ENCODE measurements around the gene AMER3.

The AMER3 gene

DNA sequence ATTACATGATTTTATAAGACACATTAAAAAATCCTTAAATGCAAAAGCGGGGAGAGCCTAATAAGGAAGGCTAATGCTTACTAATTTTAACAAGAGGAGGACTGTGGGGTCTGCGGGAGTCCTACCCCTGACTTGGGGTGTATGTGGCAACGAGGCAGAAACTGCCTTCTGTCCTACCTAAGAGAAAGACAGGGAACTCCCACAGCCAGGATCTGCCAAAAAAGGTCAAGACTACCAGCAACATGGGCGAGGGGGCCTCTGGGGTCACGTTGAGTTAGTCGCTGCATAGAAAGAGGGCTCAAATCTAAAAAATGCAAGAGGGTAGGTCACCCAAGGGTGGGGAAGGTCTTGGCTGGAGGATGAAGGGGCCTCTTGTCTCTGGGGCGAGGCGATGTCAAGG, 529 bp upstream of the AMER3 start:
- H3K27me3 ChIP-seq (ENCODE audit: control insufficient read depth, insufficient read depth, low read length): peaks cover 7% of the 10 kb centered on the region; the same call in 1 of the 2 replicates
- H3K4me1 ChIP-seq (ENCODE audit: control insufficient read depth, insufficient read depth, low read length): peaks cover 2% of the 10 kb centered on the region; the same call in 1 of the 2 replicates
- no peaks in the 10 kb centered on the region for H3K9me3 ChIP-seq (ENCODE audit: control insufficient read depth, insufficient read depth, low read length)
- H3K4me3 ChIP-seq (ENCODE audit: low read length): peak overlapping the region; percentile 80; the same call in 1 of the 2 replicates
- no peak overlapping the region for H3K27ac ChIP-seq (ENCODE audit: low read length)
- DNase-seq (ENCODE audit: low read depth, low spot score): no peak
- WGBS (ENCODE audit: insufficient coverage, insufficient read length): no CpG with 5 or more reads among the region's 8 CpGs
- no peaks in the 10 kb centered on the region for H3K36me3 ChIP-seq (ENCODE audit: control insufficient read depth, insufficient read depth, low read length)

DNA sequence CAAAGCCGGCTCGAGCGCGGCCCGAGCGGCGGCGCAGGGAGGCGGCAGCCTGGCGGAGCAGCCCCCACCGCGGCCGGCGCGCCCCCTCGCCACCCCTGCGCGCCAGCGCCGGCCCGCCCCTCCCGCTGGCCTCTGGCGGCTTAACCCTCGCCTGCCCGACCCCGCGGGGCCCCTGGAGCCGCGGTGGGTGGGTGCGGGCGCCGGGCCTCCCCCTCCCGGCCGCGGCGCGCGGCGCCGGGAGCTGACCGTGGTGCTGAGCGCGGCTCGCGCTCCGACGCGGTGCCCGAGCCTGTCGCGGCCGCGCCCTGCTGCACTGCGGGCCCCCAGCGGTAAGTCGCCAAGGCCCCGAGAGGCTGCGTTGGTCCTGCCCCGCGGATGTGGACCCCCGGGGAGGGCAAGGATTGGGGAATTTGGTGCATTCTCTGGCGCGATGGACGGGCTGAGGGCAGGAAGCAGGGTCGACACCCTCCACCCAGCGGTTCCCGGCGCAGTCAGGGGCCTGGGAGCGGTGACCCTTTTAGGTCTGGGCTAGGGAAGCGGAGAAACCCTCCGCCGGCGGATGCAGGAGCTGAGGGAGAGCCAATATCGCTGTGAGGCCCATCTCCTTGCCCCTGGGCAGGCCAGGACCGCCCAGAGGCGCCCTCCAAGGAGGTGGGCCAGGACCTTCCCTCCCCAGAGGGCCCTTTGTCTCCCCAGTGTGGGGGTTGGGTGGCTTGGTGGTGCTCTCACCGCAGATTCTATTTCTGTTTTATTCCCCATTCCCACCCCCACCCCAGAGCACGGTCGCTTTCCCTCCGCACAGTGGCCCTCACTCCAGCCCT, 923 bp downstream of the AMER3 start:
- peaks cover 7% of the 10 kb centered on the region; the same call in 1 of the 2 replicates for H3K27me3 ChIP-seq (ENCODE audit: control insufficient read depth, insufficient read depth, low read length)

GRCh38 chr2:130756874-130757668, 1.7 kb downstream of the AMER3 start:
- Histone ChIP-seq H3K27me3 (ENCODE audit: control insufficient read depth, insufficient read depth, low read length) (peaks cover 7% of the 10 kb centered on the region; the same call in 1 of the 2 replicates), H3K4me1 (ENCODE audit: control insufficient read depth, insufficient read depth, low read length) (peaks cover 2% of the 10 kb centered on the region; the same call in 1 of the 2 replicates), H3K36me3 (ENCODE audit: control insufficient read depth, insufficient read depth, low read length) (no peaks in the 10 kb centered on the region), H3K4me3 (ENCODE audit: low read length) (no peak overlapping the region; the same call in 1 of the 2 replicates), H3K9me3 (ENCODE audit: control insufficient read depth, insufficient read depth, low read length) (no peaks in the 10 kb centered on the region), H3K27ac (ENCODE audit: low read length) (no peak overlapping the region)
- DNase-seq (ENCODE audit: low read depth, low spot score): no peak
- no CpG with 5 or more reads among the region's 16 CpGs for WGBS (ENCODE audit: insufficient coverage, insufficient read length)

More for the DNA sequence above, 923 bp downstream of the AMER3 start:
- Histone ChIP-seq H3K27ac (ENCODE audit: low read length) (no peak overlapping the region), H3K4me3 (ENCODE audit: low read length) (peak overlapping the region; percentile 80), H3K4me1 (ENCODE audit: control insufficient read depth, insufficient read depth, low read length) (peaks cover 2% of the 10 kb centered on the region; the same call in 1 of the 2 replicates), H3K9me3 (ENCODE audit: control insufficient read depth, insufficient read depth, low read length) (no peaks in the 10 kb centered on the region), H3K36me3 (ENCODE audit: control insufficient read depth, insufficient read depth, low read length) (no peaks in the 10 kb centered on the region)
- no peak for DNase-seq (ENCODE audit: low read depth, low spot score)
- WGBS (ENCODE audit: insufficient coverage, insufficient read length): no CpG with 5 or more reads among the region's 80 CpGs

DNA sequence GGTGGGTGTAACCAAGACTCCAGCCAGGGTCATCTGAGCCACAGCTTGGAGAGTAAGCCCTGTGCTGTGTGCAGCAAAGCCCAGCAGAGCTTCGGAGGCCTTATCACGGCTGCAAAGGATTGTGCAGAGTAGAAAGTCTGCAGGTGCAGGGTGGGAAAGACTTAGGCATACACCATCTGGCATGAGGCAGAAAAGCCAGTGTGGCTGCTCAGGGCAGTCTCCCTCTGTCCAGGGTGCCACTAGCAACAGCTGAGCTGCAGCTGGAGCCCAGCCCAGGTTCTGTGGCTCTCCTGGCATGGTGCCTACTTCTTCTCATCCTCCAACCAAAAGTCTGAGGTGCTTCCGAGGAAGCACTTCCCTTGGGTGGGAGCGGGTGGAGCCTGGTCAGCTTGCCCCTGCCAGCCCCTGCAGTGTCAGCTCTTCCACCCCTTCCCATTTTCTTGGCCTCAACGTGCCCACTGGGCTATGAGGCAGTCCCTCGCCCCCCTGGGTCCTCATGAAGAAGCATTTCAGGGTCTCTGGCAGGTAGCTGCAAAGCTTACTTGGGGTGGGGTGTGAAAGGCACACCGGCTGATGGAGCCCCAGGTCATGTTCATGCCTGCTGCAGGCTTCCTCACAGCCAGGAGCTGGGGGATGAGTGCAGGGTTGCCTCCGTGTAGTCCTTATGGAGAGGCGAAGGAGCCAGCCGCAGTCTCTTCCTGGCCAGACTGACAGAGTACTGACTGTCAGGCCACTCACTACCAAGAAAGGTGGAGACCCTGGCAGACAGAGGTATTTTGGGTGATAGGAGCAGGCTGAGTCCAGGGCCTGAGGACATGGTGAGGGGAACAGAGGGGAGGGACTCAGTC, 4.8 kb downstream of the AMER3 start:
- no peak overlapping the region for H3K4me3 ChIP-seq (ENCODE audit: low read length)
- WGBS (ENCODE audit: insufficient coverage, insufficient read length): no CpG with 5 or more reads among the region's 10 CpGs
- no peaks in the 10 kb centered on the region for H3K36me3 ChIP-seq (ENCODE audit: control insufficient read depth, insufficient read depth, low read length)
- no peak for DNase-seq (ENCODE audit: low read depth, low spot score)
- H3K27me3 ChIP-seq (ENCODE audit: control insufficient read depth, insufficient read depth, low read length): peaks cover 2% of the 10 kb centered on the region; the same call in 1 of the 2 replicates
- no peak overlapping the region for H3K27ac ChIP-seq (ENCODE audit: low read length)
- H3K4me1 ChIP-seq (ENCODE audit: control insufficient read depth, insufficient read depth, low read length): no peaks in the 10 kb centered on the region; the same call in 1 of the 2 replicates
- no peaks in the 10 kb centered on the region for H3K9me3 ChIP-seq (ENCODE audit: control insufficient read depth, insufficient read depth, low read length)

DNA sequence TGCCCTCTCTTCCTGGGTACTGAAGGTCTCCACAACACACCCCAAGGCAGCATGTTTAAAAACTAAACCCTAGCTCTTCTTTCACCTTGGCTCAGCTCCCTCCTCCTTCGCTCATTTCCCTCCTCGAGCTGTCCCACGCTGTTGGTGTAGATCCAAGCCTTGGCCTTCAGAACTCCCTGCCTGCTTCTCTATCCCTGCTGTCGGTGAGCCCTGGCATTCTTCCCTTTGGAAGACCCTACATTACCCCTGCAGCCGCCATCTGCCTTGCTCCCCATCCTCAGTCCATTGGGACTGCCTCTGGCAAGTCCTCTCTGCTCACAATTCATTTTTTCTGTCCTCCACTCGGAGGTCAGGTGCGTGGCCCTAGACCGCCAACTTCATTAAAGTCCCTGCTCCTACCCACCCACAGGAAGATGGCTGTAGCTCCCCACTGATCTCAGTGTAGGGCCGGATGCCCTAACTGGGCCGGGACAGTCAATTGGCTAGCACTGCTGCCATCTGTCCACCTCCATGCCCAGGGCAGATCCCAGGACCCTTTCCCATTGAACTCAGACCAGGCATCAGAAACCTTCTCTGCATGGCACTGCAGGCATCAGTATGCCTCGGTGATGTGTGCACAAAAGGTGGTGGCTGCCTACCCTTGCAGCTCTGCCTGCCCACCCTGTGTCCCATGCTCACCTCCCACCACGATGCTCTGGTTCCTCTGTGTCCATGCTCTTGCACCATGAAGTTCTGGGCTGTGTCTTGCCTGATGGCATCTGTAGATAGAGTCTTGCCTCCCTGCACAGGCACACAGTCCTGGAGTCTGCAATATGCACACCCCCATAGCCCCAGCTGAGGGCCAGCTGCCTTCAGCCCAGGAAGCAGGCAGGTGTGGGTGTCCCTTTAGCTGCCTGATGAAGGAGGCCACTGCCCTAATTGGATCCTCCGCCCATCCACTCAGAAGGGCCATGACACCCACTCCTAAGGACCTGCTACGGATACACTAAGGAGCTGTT, 5.7 kb downstream of the AMER3 start:
- no peaks in the 10 kb centered on the region for H3K36me3 ChIP-seq (ENCODE audit: control insufficient read depth, insufficient read depth, low read length)
- peaks cover 2% of the 10 kb centered on the region; the same call in 1 of the 2 replicates for H3K27me3 ChIP-seq (ENCODE audit: control insufficient read depth, insufficient read depth, low read length)
- DNase-seq (ENCODE audit: low read depth, low spot score): no peak
- no peaks in the 10 kb centered on the region for H3K9me3 ChIP-seq (ENCODE audit: control insufficient read depth, insufficient read depth, low read length)
- no CpG with 5 or more reads among the region's 14 CpGs for WGBS (ENCODE audit: insufficient coverage, insufficient read length)
- H3K27ac ChIP-seq (ENCODE audit: low read length): no peak overlapping the region
- H3K4me3 ChIP-seq (ENCODE audit: low read length): no peak overlapping the region
- H3K4me1 ChIP-seq (ENCODE audit: control insufficient read depth, insufficient read depth, low read length): no peaks in the 10 kb centered on the region

DNA sequence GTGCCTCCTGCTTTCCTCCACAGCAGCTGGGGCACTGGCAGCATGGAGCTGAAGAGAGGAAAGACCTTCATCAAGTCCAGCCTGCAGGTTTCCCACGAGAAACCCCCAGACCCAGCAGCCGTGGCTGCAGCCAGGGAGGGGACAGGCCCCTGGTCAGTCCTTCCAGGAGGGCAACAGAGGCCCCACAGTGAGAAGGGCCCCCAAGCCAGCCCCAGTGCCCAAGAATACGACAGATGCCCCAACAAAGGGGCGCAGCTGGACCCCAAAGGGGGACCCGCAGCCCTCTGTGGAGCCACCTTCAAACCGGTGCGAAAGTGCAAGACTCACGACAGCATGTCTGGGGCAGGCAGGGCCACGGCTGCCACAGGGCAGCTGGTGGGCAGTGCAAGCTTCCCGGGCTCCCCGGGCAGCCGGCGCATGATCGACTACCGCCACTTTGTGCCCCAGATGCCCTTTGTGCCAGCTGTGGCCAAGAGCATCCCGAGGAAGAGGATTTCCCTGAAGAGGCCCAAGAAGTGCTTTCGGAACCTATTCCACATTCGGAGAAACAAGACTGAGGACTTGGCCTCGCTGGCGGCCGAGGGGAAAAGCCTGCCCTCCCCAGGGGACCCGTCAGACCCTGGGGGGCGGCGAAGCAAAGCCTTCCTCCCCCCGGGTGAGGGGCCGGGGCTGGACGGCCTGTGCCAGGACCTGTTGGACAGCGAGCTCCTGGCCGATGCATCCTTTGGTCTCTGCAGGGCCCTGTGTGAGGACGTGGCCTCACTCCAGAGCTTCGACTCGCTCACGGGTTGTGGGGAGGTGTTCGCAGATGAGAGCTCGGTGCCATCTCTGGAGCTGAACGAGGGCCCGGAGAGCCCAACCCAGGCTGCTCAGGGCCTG, 6.9 kb downstream of the AMER3 start:
- no peak overlapping the region for H3K27ac ChIP-seq (ENCODE audit: low read length)
- no peaks in the 10 kb centered on the region for H3K9me3 ChIP-seq (ENCODE audit: control insufficient read depth, insufficient read depth, low read length)
- H3K27me3 ChIP-seq (ENCODE audit: control insufficient read depth, insufficient read depth, low read length): peaks cover under 1% of the 10 kb centered on the region; the same call in 1 of the 2 replicates
- H3K4me3 ChIP-seq (ENCODE audit: low read length): no peak overlapping the region
- no CpG with 5 or more reads among the region's 37 CpGs for WGBS (ENCODE audit: insufficient coverage, insufficient read length)
- no peaks in the 10 kb centered on the region for H3K4me1 ChIP-seq (ENCODE audit: control insufficient read depth, insufficient read depth, low read length)
- DNase-seq (ENCODE audit: low read depth, low spot score): no peak
- H3K36me3 ChIP-seq (ENCODE audit: control insufficient read depth, insufficient read depth, low read length): no peaks in the 10 kb centered on the region

DNA sequence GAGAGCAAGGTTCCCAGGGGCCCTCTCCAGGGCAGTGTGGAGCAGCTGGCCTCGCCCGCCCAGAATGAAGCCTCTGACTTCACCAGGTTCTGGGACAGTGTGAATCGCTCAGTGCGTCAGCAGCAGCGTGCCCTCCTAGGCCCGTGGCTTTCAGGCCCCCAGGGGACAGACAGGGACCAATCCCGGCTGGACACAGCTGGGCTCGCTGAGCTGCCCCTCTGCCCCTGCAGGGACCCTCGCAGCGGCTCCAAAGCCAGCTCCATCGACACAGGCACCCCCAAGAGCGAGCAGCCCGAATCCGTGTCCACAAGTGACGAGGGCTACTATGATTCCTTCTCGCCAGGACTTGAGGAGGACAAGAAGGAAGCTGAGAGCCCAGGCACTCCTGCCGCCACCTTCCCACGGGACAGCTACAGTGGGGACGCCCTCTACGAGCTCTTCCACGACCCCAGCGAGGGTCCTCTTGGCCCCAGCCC, 7.6 kb downstream of the AMER3 start:
- no CpG with 5 or more reads among the region's 22 CpGs for WGBS (ENCODE audit: insufficient coverage, insufficient read length)
- no peak for DNase-seq (ENCODE audit: low read depth, low spot score)
- Histone ChIP-seq H3K4me3 (ENCODE audit: low read length) (no peak overlapping the region), H3K27ac (ENCODE audit: low read length) (no peak overlapping the region), H3K27me3 (ENCODE audit: control insufficient read depth, insufficient read depth, low read length) (no peaks in the 10 kb centered on the region), H3K4me1 (ENCODE audit: control insufficient read depth, insufficient read depth, low read length) (no peaks in the 10 kb centered on the region), H3K36me3 (ENCODE audit: control insufficient read depth, insufficient read depth, low read length) (no peaks in the 10 kb centered on the region), H3K9me3 (ENCODE audit: control insufficient read depth, insufficient read depth, low read length) (no peaks in the 10 kb centered on the region)

- H3K27me3 ChIP-seq (ENCODE audit: control insufficient read depth, insufficient read depth, low read length): no peaks in the 10 kb centered on the region
- H3K36me3 ChIP-seq (ENCODE audit: control insufficient read depth, insufficient read depth, low read length): no peaks in the 10 kb centered on the region
- H3K27ac ChIP-seq (ENCODE audit: low read length): no peak overlapping the region
- no peaks in the 10 kb centered on the region for H3K9me3 ChIP-seq (ENCODE audit: control insufficient read depth, insufficient read depth, low read length)
- no peaks in the 10 kb centered on the region for H3K4me1 ChIP-seq (ENCODE audit: control insufficient read depth, insufficient read depth, low read length)
- DNase-seq (ENCODE audit: low read depth, low spot score): no peak
- no peak overlapping the region for H3K4me3 ChIP-seq (ENCODE audit: low read length)
- no CpG with 5 or more reads among the region's 12 CpGs for WGBS (ENCODE audit: insufficient coverage, insufficient read length)
These were observed 8.1 kb downstream of the AMER3 start for GRCh38 chr2:130763405-130763804.
